Testis (tissue), 3 donors: Measurements from ENCODE around the gene FRZB. TPM values are rescaled to one million over a fixed set of nuclear protein-coding genes. Genes with fewer than 3 reads are reported as not detected.

Source experiments
- DNase-seq: peaks from one replicate; pipeline ENCODE4 v3.0.0-alpha.2; 2019
- H3K27ac ChIP-seq, 2 donors: fragments of 200-600 bp; sonication (generic); one replicate each; pipeline ENCODE4 v1.5.1; 2019
- H3K27me3 ChIP-seq: fragments of 200-600 bp; sonication (generic); one replicate; pipeline ENCODE4 v1.5.1; 2019
- H3K36me3 ChIP-seq: fragments of 200-600 bp; sonication (generic); one replicate; pipeline ENCODE4 v1.5.1; 2017; ENCODE audit warnings: low read depth; ENCODE audit errors: missing control alignments
- H3K4me1 ChIP-seq: fragments of 200-600 bp; sonication (generic); one replicate; pipeline ENCODE4 v1.5.1; 2019
- H3K4me3 ChIP-seq, 2 donors: fragments of 200-600 bp; sonication (generic); one replicate each; pipeline ENCODE4 v1.5.1; 2017 to 2019
- H3K9me3 ChIP-seq: fragments of 200-600 bp; sonication (generic); one replicate; pipeline ENCODE4 v1.5.1; 2017
- CTCF ChIP-seq, 3 experiments: fragments of 450-650 bp in 2 of 3; fragments of 200-600 bp in 1 of 3; sonication (generic) in 1 of 3; IDR thresholded peaks; one replicate each; pipeline ENCODE4 v1.5.1; 2016 to 2019; ENCODE audit warnings: antibody characterized with exemption in 3 of 3, mild to moderate bottlenecking in 2 of 3, moderate library complexity in 1 of 3
- POLR2A ChIP-seq: fragments of 450-650 bp; IDR thresholded peaks from one replicate; pipeline ENCODE4 v1.6.1; 2017; ENCODE audit warnings: antibody characterized with exemption, mild to moderate bottlenecking, moderate library complexity
- WGBS, 2 donors: methylation state at CpG; one replicate each; pipeline ENCODE4 v1.1.5; 2018; 5-methylcytosine and 5-hydroxymethylcytosine counted together
- intact Hi-C: fragments of 100-400 bp; cut with DNase I; formaldehyde crosslinking; loops from one replicate; pipeline ENCODE4 v1.15.1; 2023; ENCODE audit warnings: low total_unique reads
- polyA plus RNA-seq: library from polyadenylated mRNA; stranded (reverse); fragments of 350-450 nt; fragmentation: Illumina TruSeq; extraction: RNeasy Lipid Tissue Mini Kit (QIAGEN cat#74804); gene quantifications from one replicate; pipeline ENCODE4 v1.2.3, GENCODE V29; 2014; ENCODE audit warnings: low read depth, low replicate concordance; ENCODE audit not compliant: insufficient read depth
- total RNA-seq, 2 donors: library from RNA; depleted of rRNA; stranded (reverse); fragments of >200 nt; gene quantifications; one replicate each; pipeline ENCODE4 v1.2.3, GENCODE V29; 2016

The FRZB gene
- total and polyA plus RNA-seq, 3 donors from 2014 or later = 8.4 to 25.9 (median 21.3) TPM

GRCh38 chr2:182807319-182807718, 59.1 kb downstream of the FRZB start:
- no peaks in the 10 kb centered on the region for H3K9me3 ChIP-seq

GRCh38 chr2:182804128-182804527, 62.3 kb downstream of the FRZB start:
- 88 to 94% methylated on average over 5 of the region's 5 CpGs for WGBS, 2 donors
- intact Hi-C loops = no loop called here
- DNase-seq = no peak
- Histone ChIP-seq H3K4me3 (no peak overlapping the region), H3K4me1 (no peaks in the 10 kb centered on the region), H3K36me3 (no peaks in the 10 kb centered on the region), H3K9me3 (no peaks in the 10 kb centered on the region), H3K27ac (no peak overlapping the region), H3K27me3 (no peaks in the 10 kb centered on the region)
- TF ChIP-seq POLR2A (no peak), CTCF (IDR thresholded peaks at IDR 0.05) (no peak)

More at GRCh38 chr2:182807319-182807718, 59.1 kb downstream of the FRZB start:
- Histone ChIP-seq H3K27me3 (no peaks in the 10 kb centered on the region), H3K36me3 (no peaks in the 10 kb centered on the region), H3K27ac (no peak overlapping the region), H3K4me1 (no peaks in the 10 kb centered on the region), H3K4me3 (no peak overlapping the region)
- 75 to 77% methylated on average over 3 of the region's 3 CpGs for WGBS, 2 donors
- no peak for TF ChIP-seq CTCF (IDR thresholded peaks at IDR 0.05)
- TF ChIP-seq POLR2A = no peak
- DNase-seq = no peak
- intact Hi-C loops = no loop called here

- Histone ChIP-seq H3K27ac (no peak overlapping the region), H3K9me3 (no peaks in the 10 kb centered on the region), H3K27me3 (no peaks in the 10 kb centered on the region), H3K4me3 (no peak overlapping the region), H3K4me1 (no peaks in the 10 kb centered on the region), H3K36me3 (no peaks in the 10 kb centered on the region)
- TF ChIP-seq CTCF (IDR thresholded peaks at IDR 0.05) (no peak), POLR2A (no peak)
- intact Hi-C loops = no loop called here
- 80 to 81% methylated on average over 2 of the region's 2 CpGs for WGBS, 2 donors
- DNase-seq = no peak
These were observed 67.7 kb downstream of the FRZB start for GRCh38 chr2:182798736-182799135.

- no peaks in the 10 kb centered on the region for H3K4me1 ChIP-seq
- no peak overlapping the region for H3K27ac ChIP-seq
- 89 to 93% methylated on average over 2 of the region's 2 CpGs for WGBS, 2 donors
- H3K9me3 ChIP-seq = no peaks in the 10 kb centered on the region
- no peak overlapping the region for H3K4me3 ChIP-seq
- no peak for DNase-seq
- H3K27me3 ChIP-seq = no peaks in the 10 kb centered on the region
- H3K36me3 ChIP-seq = no peaks in the 10 kb centered on the region
- TF ChIP-seq CTCF (IDR thresholded peaks at IDR 0.05) (no peak), POLR2A (no peak)
- intact Hi-C loops = no loop called here
These were observed 74.0 kb downstream of the FRZB start for GRCh38 chr2:182792441-182792840.

GRCh38 chr2:182784777-182785176, 81.7 kb downstream of the FRZB start:
- Histone ChIP-seq H3K4me3 (no peak overlapping the region), H3K9me3 (no peaks in the 10 kb centered on the region), H3K36me3 (no peaks in the 10 kb centered on the region), H3K27ac (no peak overlapping the region), H3K27me3 (no peaks in the 10 kb centered on the region), H3K4me1 (no peaks in the 10 kb centered on the region)
- TF ChIP-seq POLR2A (no peak), CTCF (IDR thresholded peaks at IDR 0.05) (peak in 1 of 3 experiments; percentile 45)
- 67 to 70% methylated on average over 1 of the region's 1 CpG for WGBS, 2 donors
- DNase-seq = no peak
- intact Hi-C loops = no loop called here
